Activated T-cell treated with anti-CD3 and anti-CD28 coated beads for 1 hour (primary cell): ENCODE results near the gene CIBAR2.

Experiments
- DNase-seq: peaks from one replicate; pipeline ENCODE4 v3.0.0-alpha.2; 2020; ENCODE audit warnings: low read depth

CIBAR2 gene

GRCh38 chr16:85144026-85144915, 32.0 kb upstream of the CIBAR2 start:
- DNase-seq, result no peak

GRCh38 chr16:85142771-85143211, 30.5 kb upstream of the CIBAR2 start:
- no peak for DNase-seq

DNA sequence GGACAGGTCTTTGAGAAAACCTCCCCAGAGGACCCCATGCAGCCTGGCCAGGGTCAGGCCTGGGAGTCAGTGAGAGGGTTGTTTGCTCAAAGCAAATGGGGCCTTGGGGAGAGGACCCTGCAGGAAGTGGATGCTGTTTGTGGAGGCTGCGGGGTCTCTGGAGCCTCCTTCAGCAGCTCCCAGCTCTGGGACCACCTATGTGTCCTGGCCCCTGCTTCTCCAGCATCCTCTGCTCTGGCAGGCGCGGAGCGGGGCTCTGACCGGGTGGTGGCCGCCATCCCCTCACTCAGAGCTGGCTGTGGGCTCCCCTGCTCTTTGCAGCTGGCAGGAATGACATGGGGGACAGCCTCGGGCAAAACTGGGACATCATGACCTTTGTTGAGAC, 29.8 kb upstream of the CIBAR2 start:
- DNase-seq, result no peak

GRCh38 chr16:85141491-85142128, 29.3 kb upstream of the CIBAR2 start:
- no peak for DNase-seq

GRCh38 chr16:85140455-85141012, 28.3 kb upstream of the CIBAR2 start:
- DNase-seq, result no peak

GRCh38 chr16:85139881-85140339, 27.6 kb upstream of the CIBAR2 start:
- DNase-seq, result no peak

- no peak for DNase-seq
These were observed 26.8 kb upstream of the CIBAR2 start for GRCh38 chr16:85138825-85139627.

- DNase-seq, result no peak
These were observed 26.0 kb upstream of the CIBAR2 start for GRCh38 chr16:85138073-85138824.

DNA sequence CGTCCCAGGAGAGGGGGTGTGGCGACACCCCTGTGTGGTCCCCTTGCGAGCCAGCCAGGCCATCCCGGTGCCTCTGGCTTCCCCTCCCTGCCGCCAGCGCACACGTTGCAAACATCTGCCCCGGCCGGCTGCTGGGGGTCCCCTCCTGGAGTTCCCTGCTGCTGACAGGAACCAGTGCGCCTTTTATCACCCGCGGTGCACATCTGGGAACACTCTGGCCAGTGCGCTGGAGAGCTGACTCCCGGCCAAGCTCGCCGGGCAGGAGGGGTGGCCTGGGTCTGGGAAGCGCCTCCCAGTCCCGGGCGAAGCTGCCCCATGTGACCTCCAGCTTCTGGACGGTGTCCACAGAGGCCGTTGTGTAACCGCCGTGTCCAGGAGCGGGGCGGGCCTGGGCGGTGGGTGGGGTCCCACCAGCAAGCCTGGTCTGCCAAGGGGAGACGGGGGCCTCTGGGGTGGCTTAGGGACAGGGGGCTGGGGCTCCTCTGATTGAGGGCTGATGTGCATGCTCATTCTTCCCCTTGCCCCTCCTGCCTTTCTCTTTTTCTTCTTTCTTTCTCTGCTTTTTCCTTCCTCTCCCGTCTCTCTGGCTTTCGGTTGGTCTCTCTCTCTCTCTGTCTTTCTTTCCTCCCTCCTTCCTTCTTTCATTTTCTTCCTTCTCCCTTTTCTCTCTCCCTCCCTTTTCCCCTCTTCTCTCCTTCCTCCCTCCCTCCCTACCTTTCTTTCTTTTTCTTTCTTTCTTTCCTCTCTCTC, 25.2 kb upstream of the CIBAR2 start:
- no peak for DNase-seq

- no peak for DNase-seq
These were observed 24.5 kb upstream of the CIBAR2 start for GRCh38 chr16:85136702-85137322.

DNA sequence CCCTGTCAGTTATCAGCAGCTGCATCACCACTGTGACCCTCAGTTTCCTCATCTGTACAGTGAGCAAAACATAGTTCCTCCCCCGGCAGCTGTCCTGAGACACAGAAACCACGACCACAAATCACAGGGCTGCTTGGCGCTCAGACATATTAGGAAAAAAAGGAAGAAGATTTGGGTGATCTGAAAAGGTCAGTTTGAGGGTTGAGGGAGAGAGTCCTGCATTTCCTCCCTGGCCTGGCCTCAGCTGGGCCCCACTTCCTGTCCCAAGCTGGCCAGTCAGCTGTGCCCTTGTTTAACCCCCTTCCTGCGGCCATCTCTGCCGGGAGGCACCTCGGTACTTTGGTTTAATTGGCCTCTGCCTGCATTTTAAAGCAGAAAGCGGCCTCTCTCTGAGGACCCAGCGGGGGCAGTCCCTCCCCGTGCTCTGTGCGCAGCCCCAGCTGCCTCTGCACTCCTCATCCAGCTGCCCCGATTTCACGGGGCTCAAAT, 24.0 kb upstream of the CIBAR2 start:
- DNase-seq, result no peak

- no peak for DNase-seq
These were observed 22.5 kb upstream of the CIBAR2 start for GRCh38 chr16:85134789-85135142.

DNA sequence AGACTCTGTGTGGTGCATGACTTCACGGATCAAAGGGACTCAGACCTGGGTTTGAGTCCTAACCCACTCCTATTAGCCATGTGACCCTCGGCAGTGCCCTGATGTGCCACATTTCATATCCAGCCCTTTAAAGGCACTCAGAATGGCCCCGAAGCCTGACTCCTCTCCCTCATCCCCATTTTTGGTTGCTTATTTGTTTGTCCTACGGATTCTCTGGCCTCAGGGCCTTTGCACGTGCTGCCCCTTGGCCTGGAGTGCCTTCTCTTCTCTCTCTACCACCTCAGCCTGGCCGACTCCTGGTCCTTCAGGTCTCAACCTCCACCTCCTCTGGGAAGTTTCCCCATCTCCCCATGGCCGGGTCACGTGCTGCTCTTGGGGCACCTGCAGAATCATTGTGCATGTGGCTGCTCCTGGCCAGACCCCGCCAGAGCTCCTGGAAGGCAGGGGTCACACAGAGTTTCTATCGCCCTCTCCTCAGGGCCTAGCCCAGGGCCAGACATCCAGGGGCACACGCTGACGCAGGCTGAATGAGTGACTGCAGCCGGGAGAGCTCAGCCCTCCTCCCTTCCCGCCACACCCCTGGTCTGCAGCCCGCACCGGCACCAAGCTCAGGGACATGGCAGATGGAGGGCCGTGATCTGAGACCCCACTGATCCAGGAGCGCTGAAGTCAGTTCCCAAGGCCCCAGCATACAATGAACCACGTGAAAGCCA, 22.0 kb upstream of the CIBAR2 start:
- no peak for DNase-seq

DNA sequence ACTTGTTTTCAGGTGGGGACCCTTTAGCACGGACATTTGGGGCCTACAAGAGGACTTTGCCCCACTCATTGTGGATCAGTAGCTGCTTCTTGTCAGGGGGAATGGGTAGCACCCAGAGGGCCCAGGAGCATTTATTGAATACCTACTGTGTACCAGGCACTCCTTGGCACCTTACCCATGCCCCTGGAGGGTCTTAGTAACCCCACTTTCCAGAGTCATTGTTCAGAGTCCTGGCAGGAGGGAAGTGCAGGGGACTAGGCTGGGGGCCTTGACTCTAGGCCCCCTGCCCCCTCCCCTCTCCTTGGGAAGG, 21.0 kb upstream of the CIBAR2 start:
- DNase-seq, result no peak

GRCh38 chr16:85132456-85133289, 20.4 kb upstream of the CIBAR2 start:
- DNase-seq, result no peak

DNA sequence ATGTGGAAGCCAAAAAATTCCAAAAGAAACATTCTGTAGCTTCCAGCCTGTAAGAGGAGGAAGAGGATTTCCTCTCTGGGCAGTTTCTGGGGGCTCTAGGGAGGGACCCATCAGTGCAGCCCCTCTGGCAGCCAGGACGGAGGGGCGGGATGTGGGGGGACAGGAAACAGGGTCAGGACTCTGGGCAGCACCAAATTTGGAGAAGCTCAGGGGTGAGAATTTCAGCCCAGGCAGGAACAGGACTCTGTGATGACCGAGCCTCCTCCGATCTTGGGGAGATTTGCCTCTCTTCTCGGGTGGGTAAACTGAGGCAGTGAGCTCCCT, 18.4 kb upstream of the CIBAR2 start:
- DNase-seq, result no peak

DNA sequence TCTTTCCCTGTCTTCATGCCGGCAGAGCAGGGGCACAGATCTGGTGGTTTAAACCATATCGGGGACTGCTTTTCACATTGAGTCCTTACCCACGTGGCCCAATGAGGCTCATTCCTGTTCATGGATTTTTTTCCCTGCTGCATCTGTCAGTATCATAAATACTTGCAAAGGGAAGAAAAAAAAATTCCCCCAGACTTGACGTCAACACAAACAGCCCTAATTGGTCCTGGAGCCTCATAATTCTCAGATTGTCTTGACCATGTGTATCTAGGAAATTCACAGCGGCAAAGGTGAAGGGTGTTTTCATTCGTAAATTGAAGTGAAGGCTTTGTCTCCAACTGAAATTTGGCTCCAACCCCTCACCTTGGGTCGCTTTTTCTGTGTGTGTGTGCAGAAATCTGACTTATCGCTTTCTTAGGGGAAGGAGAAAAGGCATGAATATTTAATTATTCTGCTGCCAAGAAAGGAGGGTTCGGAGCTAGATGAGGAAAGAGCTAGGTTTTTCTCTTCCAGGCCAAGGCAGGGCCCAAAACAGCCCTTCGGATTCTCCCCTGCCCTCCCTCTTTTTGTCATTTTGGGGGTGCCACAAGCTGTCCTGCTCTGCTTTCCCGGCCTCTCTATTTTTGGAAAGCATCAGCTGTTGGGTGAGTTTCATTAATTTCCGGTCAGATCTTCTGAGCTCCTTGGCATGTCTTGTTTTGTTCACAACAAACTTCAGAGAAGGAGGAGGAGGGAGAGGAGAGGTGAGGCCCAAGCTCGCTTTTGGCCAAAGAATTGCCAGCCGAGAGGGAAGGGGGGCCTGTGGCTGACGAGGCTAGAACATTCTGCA, 17.8 kb upstream of the CIBAR2 start:
- DNase-seq, result no peak
